Stromal cell of bone marrow (primary cell): Measurements from ENCODE around the gene CHRM5.
"Not testable (repeated sequence)": the region's sequence is repeated elsewhere in the genome, so short reads cannot be mapped to it uniquely, and the experiment has no call there.

Source experiments
- DNase-seq: peaks from one replicate; pipeline ENCODE4 v3.0.0-alpha.2; 2012; ENCODE audit warnings: low read depth

The CHRM5 gene

GRCh38 chr15:33994005-33994615, 25.8 kb downstream of the CHRM5 start:
- DNase-seq, result no peak

- DNase-seq, result not testable (repeated sequence)
Observed at GRCh38 chr15:33995666-33996065, 27.4 kb downstream of the CHRM5 start.

- peak; percentile 16 for DNase-seq
Observed at GRCh38 chr15:34001536-34001935, 33.2 kb downstream of the CHRM5 start.

GRCh38 chr15:34006381-34006780, 38.1 kb downstream of the CHRM5 start:
- DNase-seq, result no peak

GRCh38 chr15:34009656-34010055, 41.4 kb downstream of the CHRM5 start:
- no peak for DNase-seq

- no peak for DNase-seq
Observed at GRCh38 chr15:34010921-34011320, 42.6 kb downstream of the CHRM5 start.

GRCh38 chr15:34011481-34011880, 43.2 kb downstream of the CHRM5 start:
- DNase-seq, result no peak

- DNase-seq, result no peak
Observed at GRCh38 chr15:34012461-34013028, 44.2 kb downstream of the CHRM5 start.

GRCh38 chr15:34013746-34014145, 45.4 kb downstream of the CHRM5 start:
- no peak for DNase-seq

- DNase-seq, result no peak
Observed at GRCh38 chr15:34014556-34014955, 46.3 kb downstream of the CHRM5 start.

GRCh38 chr15:34018021-34018645, 49.8 kb downstream of the CHRM5 start:
- no peak for DNase-seq

- not testable (repeated sequence) for DNase-seq
Observed at GRCh38 chr15:34018738-34019137, 50.4 kb downstream of the CHRM5 start.

GRCh38 chr15:34019369-34019990, 51.2 kb downstream of the CHRM5 start:
- no peak for DNase-seq

- DNase-seq, result no peak
Observed at GRCh38 chr15:34023907-34024306, 55.6 kb downstream of the CHRM5 start.

GRCh38 chr15:34025252-34025651, 57.0 kb downstream of the CHRM5 start:
- no peak for DNase-seq

GRCh38 chr15:34027606-34028005, 59.3 kb downstream of the CHRM5 start:
- no peak for DNase-seq

GRCh38 chr15:34031987-34032760, 63.9 kb downstream of the CHRM5 start:
- DNase-seq, result no peak

GRCh38 chr15:34038023-34038870, 70.0 kb downstream of the CHRM5 start:
- DNase-seq, result peak; percentile 63

GRCh38 chr15:34038871-34039789, 70.8 kb downstream of the CHRM5 start, which contains the start of gene AVEN:
Gene AVEN, minus strand, starts transcription at chr15:34039204. Its CDS starts 158 bp downstream, at chr15:34039046.
- no peak for DNase-seq

- no peak for DNase-seq
Observed at GRCh38 chr15:34039790-34040113, 71.5 kb downstream of the CHRM5 start.
